D721Med (cell line): ENCODE results near the gene C4orf50.
"Not testable (repeated sequence)": the region's sequence is repeated elsewhere in the genome, so short reads cannot be mapped to it uniquely, and the experiment has no call there.

Experiments
- DNase-seq: peaks from one replicate; pipeline ENCODE4 v3.0.0; 2011; ENCODE audit warnings: low spot score; ENCODE audit not compliant: insufficient read length
- FAIRE-seq: peaks from 2 replicates; lab custom pipeline; 2011; peaks lifted over from hg19 to GRCh38; lab: Jason Lieb, UNC
- CTCF ChIP-seq: IDR thresholded peaks from 2 replicates; pipeline ENCODE4 v1.5.1; 2012; ENCODE audit warnings: mild to moderate bottlenecking, control low read depth; ENCODE audit not compliant: insufficient read depth; ENCODE audit errors: missing control alignments

The C4orf50 gene

GRCh38 chr4:5956285-5957021 lies 61.8 kb downstream of the C4orf50 start:
- no peak for TF ChIP-seq CTCF
- no peak for FAIRE-seq
- DNase-seq = no peak

GRCh38 chr4:5955856-5956255 lies 62.4 kb downstream of the C4orf50 start:
- DNase-seq = no peak
- no peak for FAIRE-seq
- TF ChIP-seq CTCF = no peak

GRCh38 chr4:5955201-5955821 lies 62.9 kb downstream of the C4orf50 start:
- no peak for FAIRE-seq
- no peak for DNase-seq
- no peak for TF ChIP-seq CTCF

GRCh38 chr4:5954056-5954760 lies 64.0 kb downstream of the C4orf50 start:
- FAIRE-seq = no peak

GRCh38 chr4:5952975-5953951 lies 65.0 kb downstream of the C4orf50 start:
- DNase-seq (no peak), FAIRE-seq (no peak)
- TF ChIP-seq CTCF = no peak

More at GRCh38 chr4:5954056-5954760, 64.0 kb downstream of the C4orf50 start:
- TF ChIP-seq CTCF = no peak
- DNase-seq = no peak

GRCh38 chr4:5952286-5952974 lies 65.8 kb downstream of the C4orf50 start:
- no peak for TF ChIP-seq CTCF
- FAIRE-seq (no peak), DNase-seq (no peak)

GRCh38 chr4:5946653-5947052 lies 71.6 kb downstream of the C4orf50 start:
- FAIRE-seq, DNase-seq: not testable (repeated sequence)
